Kasumi-1 (cell line): Measurements from ENCODE around the gene FRMD3.
"Not testable (repeated sequence)": the region's sequence is repeated elsewhere in the genome, so short reads cannot be mapped to it uniquely, and the experiment has no call there.

Experiments used
- DNase-seq, 2 experiments: peaks; one replicate each; lab custom pipeline; 2025; lab: John Stamatoyannopoulos, UW

Gene FRMD3

DNA sequence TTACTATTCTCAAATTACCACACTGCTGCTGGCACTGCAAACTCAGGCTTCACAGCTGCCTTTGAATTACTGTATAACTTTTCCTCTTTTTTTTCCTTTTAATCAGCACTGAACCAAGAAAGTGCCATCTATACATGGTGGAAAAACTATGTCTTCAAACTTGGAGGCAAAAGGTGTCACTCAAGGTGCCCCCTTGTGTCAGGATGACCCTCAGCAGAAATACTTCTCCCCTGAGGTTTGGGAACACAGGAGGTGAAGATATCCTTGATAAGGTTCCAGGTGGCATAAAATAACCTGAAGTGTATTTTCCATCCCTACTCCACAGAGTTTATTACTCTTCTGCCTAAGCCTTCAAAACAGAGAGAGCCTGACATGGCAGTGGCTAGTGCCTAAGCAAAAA is 14.5 kb downstream of the FRMD3 start:
- no peak for DNase-seq

- DNase-seq: no peak
These were observed 16.8 kb downstream of the FRMD3 start for GRCh38 chr9:83521411-83521810.

DNA sequence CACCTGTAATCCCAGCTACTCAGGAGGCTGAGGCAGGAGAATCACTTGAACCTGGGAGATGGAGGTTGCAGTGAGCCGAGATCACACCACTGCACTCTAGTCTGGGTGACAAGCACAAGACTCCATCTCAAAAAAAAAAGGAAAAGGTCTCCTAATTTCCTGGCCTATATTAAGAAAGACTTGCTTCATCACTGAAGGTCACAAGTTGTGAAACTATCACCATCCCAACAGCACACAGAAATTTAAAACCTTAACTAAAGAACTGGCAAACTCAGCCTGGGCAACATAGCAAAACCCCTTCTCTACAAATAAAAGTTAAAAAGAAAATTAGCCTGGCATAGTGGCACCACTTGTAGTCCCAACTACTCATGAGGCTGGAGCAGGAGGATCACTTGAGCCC is 17.2 kb downstream of the FRMD3 start:
- no peak for DNase-seq

DNA sequence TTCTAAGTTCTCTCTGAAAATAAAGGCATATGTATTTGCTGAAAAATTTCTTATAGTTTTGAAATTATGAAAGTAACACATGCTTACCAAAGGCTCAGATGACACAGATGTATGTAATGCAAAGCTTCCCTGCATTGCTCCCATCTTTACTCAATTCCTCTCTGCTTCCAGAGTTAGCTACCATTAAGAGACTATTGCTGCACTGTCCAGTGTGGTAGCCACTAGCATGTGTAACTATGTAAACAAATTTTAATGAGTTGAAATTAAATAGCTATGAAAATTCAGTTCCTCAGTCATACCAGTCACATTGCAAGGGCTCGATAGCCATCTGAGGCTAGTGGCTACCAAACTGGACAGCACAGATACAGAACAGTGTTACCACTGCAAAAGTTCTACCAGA is 17.9 kb downstream of the FRMD3 start:
- DNase-seq: no peak

DNA sequence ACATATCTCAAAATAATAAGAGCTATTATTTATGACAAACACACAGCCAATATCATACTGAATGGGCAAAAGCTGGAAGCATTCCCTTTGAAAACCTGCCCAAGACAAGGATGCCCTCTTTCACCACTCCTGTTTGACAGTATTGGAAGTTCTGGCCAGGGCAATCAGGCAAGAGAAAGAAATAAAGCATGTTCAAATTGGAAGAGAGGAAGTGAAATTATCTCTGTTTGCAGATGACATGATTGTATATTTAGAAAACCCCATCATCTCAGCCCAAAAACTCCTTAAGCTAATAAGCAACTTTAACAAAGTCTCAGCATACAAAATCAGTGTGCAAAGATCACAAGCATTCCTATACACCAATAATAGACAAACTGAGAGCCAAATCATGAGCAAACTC is 20.2 kb downstream of the FRMD3 start:
- DNase-seq: not testable (repeated sequence)

DNA sequence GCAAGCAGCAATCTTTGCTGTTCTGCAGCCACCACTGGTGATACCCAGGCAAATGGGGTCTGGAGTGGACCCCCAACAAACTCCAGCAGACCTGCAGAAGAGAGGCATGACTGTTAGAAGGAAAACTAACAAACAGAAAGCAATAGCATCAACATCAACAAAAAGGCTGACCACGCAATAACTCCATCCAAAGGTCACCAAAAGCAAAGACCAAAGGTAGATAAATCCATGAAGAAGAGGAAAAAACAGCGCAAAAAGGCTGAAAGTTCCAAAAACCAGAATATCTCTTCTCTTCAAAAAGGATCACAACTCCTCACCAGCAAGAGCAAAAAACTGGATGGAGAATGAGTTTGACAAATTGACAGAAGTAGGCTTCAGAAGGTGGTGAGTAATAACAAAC is 23.4 kb downstream of the FRMD3 start:
- DNase-seq: no peak

DNA sequence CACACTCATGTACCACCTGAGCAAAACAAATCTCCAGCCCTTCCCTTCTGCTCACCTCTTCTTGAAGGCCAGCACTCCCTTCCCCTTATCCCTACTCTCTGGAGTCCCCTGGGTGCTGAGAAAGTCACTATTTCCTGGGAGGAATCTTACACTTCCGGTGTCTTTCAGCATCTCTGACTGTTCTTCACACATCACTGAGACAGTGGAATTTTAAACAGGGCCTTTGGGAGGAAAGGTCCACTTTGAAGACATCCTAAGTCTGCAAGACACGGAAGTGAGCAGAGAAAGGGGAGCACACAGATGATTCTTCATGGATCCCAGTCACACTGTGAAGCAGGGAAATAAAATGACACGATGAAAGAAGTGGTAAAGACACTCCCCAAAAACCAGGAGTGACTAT is 25.6 kb downstream of the FRMD3 start:
- no peak for DNase-seq

GRCh38 chr9:83511051-83511450 is 27.1 kb downstream of the FRMD3 start:
- peak; percentile 54 to 81 for DNase-seq

DNA sequence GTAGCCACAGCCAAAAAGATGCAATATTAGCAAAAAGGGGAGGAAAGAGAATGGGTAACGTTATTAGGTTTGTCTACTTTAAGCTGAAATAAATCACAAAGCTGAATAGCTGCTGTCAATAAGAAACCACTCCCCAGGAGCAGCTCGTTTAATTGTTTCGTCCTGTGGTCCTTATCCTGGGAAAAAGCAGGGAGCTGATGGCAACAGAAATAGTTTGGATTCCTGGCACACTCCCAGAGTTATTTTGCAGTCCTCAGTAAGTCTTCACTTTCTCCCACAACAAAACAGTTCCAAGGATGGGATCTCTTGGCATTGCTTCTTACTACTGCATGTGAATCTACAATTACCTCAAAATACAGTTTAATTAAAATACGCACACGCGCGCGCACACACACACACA is 28.8 kb downstream of the FRMD3 start:
- no peak for DNase-seq

- DNase-seq: peak; percentile 55 to 65
These were observed 30.1 kb downstream of the FRMD3 start for GRCh38 chr9:83508067-83508466.

DNA sequence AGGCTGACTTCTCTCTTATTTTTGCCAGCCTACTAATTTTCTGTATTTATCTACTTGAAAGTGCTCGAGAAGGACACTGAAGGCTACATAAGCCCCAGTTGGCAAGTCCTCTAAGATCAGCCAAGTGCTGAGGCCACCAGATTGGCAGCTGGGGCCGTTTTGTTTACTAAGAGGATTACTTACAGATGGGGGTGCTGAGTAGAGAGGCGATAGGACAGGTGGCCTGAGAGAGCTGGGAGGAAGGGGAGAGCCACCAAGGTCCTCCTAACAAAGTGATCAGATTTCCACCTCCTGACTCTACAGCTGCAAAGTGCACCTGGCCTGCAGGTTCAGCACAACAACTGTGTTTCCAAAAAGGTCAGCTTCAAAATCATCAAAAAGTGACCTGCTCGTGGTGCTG is 32.9 kb downstream of the FRMD3 start:
- DNase-seq: no peak

GRCh38 chr9:83503866-83504265 is 34.3 kb downstream of the FRMD3 start:
- DNase-seq: no peak

GRCh38 chr9:83501565-83501964 is 36.6 kb downstream of the FRMD3 start:
- no peak for DNase-seq

GRCh38 chr9:83497441-83497840 is 40.8 kb downstream of the FRMD3 start:
- DNase-seq: no peak

GRCh38 chr9:83491995-83492394 is 46.2 kb downstream of the FRMD3 start:
- DNase-seq: no peak

DNA sequence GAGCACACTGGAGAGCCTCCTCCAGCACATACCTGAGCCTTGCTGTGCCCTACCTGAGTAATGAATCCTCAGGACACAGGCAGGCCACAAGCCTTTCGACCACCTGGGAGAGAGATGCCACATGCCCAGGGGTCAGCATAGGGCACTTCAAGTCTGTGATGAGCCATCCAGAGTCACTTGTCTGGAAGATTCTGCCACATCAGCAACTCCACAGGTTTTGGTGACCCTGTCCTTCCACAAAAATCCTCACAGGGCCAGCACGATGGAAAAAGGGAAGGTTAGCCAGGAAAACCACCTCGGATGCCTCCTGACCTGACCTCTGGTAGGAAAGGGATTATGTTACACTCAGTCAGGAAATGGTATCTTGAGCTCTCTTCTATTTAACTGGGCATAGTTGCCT is 46.8 kb downstream of the FRMD3 start:
- no peak for DNase-seq

GRCh38 chr9:83489961-83490360 is 48.2 kb downstream of the FRMD3 start:
- DNase-seq: no peak

GRCh38 chr9:83484990-83485389 is 53.2 kb downstream of the FRMD3 start:
- DNase-seq: no peak

DNA sequence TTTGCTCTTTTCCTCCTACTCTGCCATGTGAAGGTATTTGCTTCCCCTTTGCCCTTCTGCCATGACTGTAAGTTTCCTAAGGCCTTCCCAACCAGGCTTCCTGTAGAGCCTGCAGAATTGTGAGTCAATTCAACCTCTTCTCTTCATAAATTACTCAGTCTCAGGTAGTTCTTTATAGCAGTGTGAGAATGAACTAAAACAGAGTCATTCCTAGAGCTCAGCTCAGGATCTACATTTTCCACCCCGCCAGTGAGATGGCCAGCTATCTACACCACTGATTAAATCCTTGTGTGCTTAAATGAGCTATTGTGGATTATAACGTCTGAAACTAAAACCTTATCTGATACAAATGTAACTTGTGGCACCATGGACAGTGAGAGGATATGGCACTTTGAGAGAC is 55.0 kb downstream of the FRMD3 start:
- DNase-seq: no peak

GRCh38 chr9:83479765-83480164 is 58.4 kb downstream of the FRMD3 start:
- DNase-seq: no peak

DNA sequence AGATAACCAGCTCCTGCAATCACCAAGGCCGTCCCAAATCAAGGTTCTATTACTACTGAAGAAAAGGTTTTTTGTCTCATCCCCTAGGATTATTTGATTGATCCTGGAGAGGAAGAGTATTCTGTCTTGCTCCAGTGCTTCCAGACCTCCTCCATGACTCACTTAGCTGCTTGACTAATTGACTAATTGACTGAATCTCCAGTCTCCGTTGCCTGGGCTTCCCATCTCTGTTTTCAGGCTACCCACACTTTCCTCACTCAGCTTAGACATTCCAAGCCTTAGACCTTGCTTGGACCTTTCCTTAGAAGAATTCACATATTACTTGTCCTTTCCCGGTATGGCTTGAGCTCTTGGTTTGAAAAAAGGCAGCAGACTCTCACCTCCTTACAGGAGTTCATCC is 60.6 kb downstream of the FRMD3 start:
- no peak for DNase-seq

GRCh38 chr9:83477120-83477519 is 61.1 kb downstream of the FRMD3 start:
- no peak for DNase-seq

- no peak for DNase-seq
These were observed 61.7 kb downstream of the FRMD3 start for GRCh38 chr9:83476513-83476912.

GRCh38 chr9:83475741-83476140 is 62.5 kb downstream of the FRMD3 start:
- DNase-seq: no peak

GRCh38 chr9:83474631-83475030 is 63.6 kb downstream of the FRMD3 start:
- DNase-seq: no peak
